Mammary epithelial cell (primary cell): ENCODE results near the gene MT1B.

ENCODE experiments used
- EZH2 ChIP-seq: IDR thresholded peaks from 2 replicates; pipeline ENCODE4 v1.6.1; 2012; ENCODE audit warnings: low read length, inconsistent platforms, borderline replicate concordance
- TF ChIP-seq, protein P1 (sequence below), 2 donors: IDR thresholded peaks in 1 of 2; conservative IDR thresholded peaks in 1 of 2; 2 replicates each; pipeline ENCODE4 v1.5.1; 2011 to 2012; ENCODE audit warnings: inconsistent platforms in 2 of 2, low read length in 2 of 2, mild to moderate bottlenecking in 2 of 2, control low read depth in 1 of 2, low read depth in 1 of 2; ENCODE audit not compliant: insufficient read depth in 1 of 2; ENCODE audit errors: extremely low read depth in 1 of 2

DNA sequence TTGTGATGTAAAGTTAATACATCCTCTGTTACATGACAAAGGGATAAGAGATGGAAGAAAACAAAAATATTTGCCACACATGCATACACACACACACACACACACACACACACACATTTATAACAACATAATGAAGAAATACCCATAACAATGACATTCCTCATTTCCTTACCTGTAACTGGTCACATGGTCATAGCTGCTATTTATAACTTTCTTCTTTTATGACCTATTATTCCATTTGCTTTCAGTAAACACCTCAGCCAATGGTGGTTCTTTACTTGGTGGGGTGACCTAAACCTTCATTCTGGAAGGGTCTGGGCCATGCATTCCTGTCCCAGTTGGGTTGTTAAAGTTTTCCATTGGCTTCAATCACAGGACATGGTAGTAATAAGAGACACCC lies 38.0 kb upstream of the MT1B start:
- TF ChIP-seq EZH2, result no peak
- TF ChIP-seq, protein P1, sequence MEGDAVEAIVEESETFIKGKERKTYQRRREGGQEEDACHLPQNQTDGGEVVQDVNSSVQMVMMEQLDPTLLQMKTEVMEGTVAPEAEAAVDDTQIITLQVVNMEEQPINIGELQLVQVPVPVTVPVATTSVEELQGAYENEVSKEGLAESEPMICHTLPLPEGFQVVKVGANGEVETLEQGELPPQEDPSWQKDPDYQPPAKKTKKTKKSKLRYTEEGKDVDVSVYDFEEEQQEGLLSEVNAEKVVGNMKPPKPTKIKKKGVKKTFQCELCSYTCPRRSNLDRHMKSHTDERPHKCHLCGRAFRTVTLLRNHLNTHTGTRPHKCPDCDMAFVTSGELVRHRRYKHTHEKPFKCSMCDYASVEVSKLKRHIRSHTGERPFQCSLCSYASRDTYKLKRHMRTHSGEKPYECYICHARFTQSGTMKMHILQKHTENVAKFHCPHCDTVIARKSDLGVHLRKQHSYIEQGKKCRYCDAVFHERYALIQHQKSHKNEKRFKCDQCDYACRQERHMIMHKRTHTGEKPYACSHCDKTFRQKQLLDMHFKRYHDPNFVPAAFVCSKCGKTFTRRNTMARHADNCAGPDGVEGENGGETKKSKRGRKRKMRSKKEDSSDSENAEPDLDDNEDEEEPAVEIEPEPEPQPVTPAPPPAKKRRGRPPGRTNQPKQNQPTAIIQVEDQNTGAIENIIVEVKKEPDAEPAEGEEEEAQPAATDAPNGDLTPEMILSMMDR (conservative IDR thresholded peaks at IDR 0.05 in 1 of 2, IDR thresholded peaks at IDR 0.05 in 1 of 2; ENCODE audit: extremely low read depth in 1 of 2, insufficient read depth in 1 of 2, low read depth in 1 of 2, low read length in 2 of 2), result no peak
